A549 (cell line): Measurements from ENCODE around the gene ULK1. TPM values are rescaled to one million over a fixed set of nuclear protein-coding genes. Genes with fewer than 3 reads are reported as not detected.

Experiments used
- ATAC-seq, 2 experiments: fragments of 200-7000 bp in 1 of 2; fragments of >200 bp in 1 of 2; cut with Nextera tagmentation in 1 of 2; cut with Tn5 transposase in 1 of 2; 3 replicates each; pipeline versions ENCODE4 v1.8.0 to v1.9.1; 2018 to 2020; ENCODE audit warnings: mild to moderate bottlenecking in 1 of 2, moderate library complexity in 1 of 2
- CTCF ChIA-PET: fragments of 300-600 bp; sonication (Branson Sonifier 250); formaldehyde crosslinking; extraction: SDS; loops from one replicate; lab custom pipeline; 2021; ENCODE audit warnings: antibody characterized with exemption, inconsistent platforms; lab: Yijun Ruan, JAX
- POLR2A ChIA-PET: fragments of 350-600 bp; formaldehyde crosslinking; extraction: SDS; loops from one replicate; lab custom pipeline; 2021; ENCODE audit warnings: antibody characterized with exemption, inconsistent platforms; lab: Yijun Ruan, JAX
- DNase-seq, 2 experiments: peaks; one replicate each; pipeline versions ENCODE4 v3.0.0 to v3.0.0-alpha.2; 2011 to 2016; ENCODE audit warnings: low read depth in 1 of 2, low spot score in 1 of 2
- FAIRE-seq: peaks from 2 replicates; lab custom pipeline; 2011; peaks lifted over from hg19 to GRCh38; lab: Jason Lieb, UNC
- H3K27ac ChIP-seq, 2 experiments: fragments of >200 bp; sonication (Bioruptor Twin); formaldehyde crosslinking; 3 replicates each; pipeline ENCODE4 v1.5.1; 2016 to 2017
- H3K4me1 ChIP-seq: fragments of >200 bp; sonication (Bioruptor Twin); formaldehyde crosslinking; 3 replicates; pipeline ENCODE4 v1.6.1; 2016
- H3K4me2 ChIP-seq: fragments of >200 bp; sonication (Bioruptor Twin); formaldehyde crosslinking; 3 replicates; pipeline ENCODE4 v1.6.1; 2016
- H3K4me3 ChIP-seq: fragments of >200 bp; sonication (Bioruptor Twin); formaldehyde crosslinking; 3 replicates; pipeline ENCODE4 v1.5.1; 2016
- H3K9me3 ChIP-seq: fragments of >200 bp; sonication (Bioruptor Twin); formaldehyde crosslinking; 3 replicates; pipeline ENCODE4 v1.6.1; 2016
- ATOH8 ChIP-seq: fragments of 250-450 bp; sonication (Bioruptor Pico); IDR thresholded peaks from 2 replicates; pipeline ENCODE4 v1.5.0; 2020; ENCODE audit warnings: low read depth, mild to moderate bottlenecking, moderate library complexity
- BCL3 ChIP-seq: fragments of >200 bp; sonication (Bioruptor Twin); formaldehyde crosslinking; IDR thresholded peaks from 3 replicates; pipeline ENCODE4 v1.6.1; 2016
- BHLHE40 ChIP-seq: IDR thresholded peaks from 2 replicates; pipeline ENCODE4 v1.6.1; 2012; ENCODE audit warnings: low read depth, low read length, inconsistent platforms
- CBX8 ChIP-seq: fragments of 200-600 bp; sonication (generic); IDR thresholded peaks from 2 replicates; pipeline ENCODE4 v1.6.1; 2016
- E2F6 ChIP-seq: IDR thresholded peaks from 2 replicates; pipeline ENCODE4 v1.6.1; 2012; ENCODE audit warnings: low read depth, borderline replicate concordance
- EHMT2 ChIP-seq: fragments of 200-600 bp; sonication (generic); IDR thresholded peaks from 2 replicates; pipeline ENCODE4 v1.6.1; 2016; ENCODE audit warnings: antibody characterized with exemption, low read depth, mild to moderate bottlenecking, moderate library complexity
- ELK1 ChIP-seq: fragments of 150-350 bp; IDR thresholded peaks from 2 replicates; pipeline ENCODE4 v1.6.1; 2014; ENCODE audit warnings: low read depth, mild to moderate bottlenecking, low read length
- EP300 ChIP-seq, 2 experiments: fragments of >200 bp; sonication (Bioruptor Twin); formaldehyde crosslinking; IDR thresholded peaks; 2 replicates in 1 of 2; 3 replicates in 1 of 2; pipeline ENCODE4 v1.6.1; 2016 to 2017
- FOSB ChIP-seq: fragments of 250-450 bp; sonication (Bioruptor Pico); IDR thresholded peaks from 2 replicates; pipeline ENCODE4 v1.5.0; 2020; ENCODE audit warnings: mild to moderate bottlenecking, moderate library complexity
- FOSL2 ChIP-seq, 2 experiments: fragments of 450-650 bp in 1 of 2; fragments of >200 bp in 1 of 2; sonication (Bioruptor Twin) in 1 of 2; formaldehyde crosslinking; IDR thresholded peaks; 2 replicates each; pipeline versions ENCODE4 v1.5.0 to v1.6.1; 2016 to 2020; ENCODE audit warnings: mild to moderate bottlenecking in 1 of 2, moderate library complexity in 1 of 2
- FOXS1 ChIP-seq: fragments of 250-450 bp; sonication (Bioruptor Pico); IDR thresholded peaks from 2 replicates; pipeline ENCODE4 v1.5.0; 2020; ENCODE audit warnings: mild to moderate bottlenecking, moderate library complexity
- GATA3 ChIP-seq: IDR thresholded peaks from 2 replicates; pipeline ENCODE4 v1.6.1; 2012; ENCODE audit warnings: borderline replicate concordance
- HES2 ChIP-seq: fragments of >200 bp; sonication (Bioruptor Twin); formaldehyde crosslinking; IDR thresholded peaks from 2 replicates; pipeline ENCODE4 v1.6.1; 2016
- HOXB13 ChIP-seq: fragments of 250-450 bp; sonication (Bioruptor Pico); IDR thresholded peaks from 2 replicates; pipeline ENCODE4 v1.5.0; 2020; ENCODE audit warnings: low read depth, mild to moderate bottlenecking, moderate library complexity
- JUNB ChIP-seq: fragments of >200 bp; sonication (Bioruptor Twin); formaldehyde crosslinking; IDR thresholded peaks from 2 replicates; pipeline ENCODE4 v1.6.1; 2016
- KDM5A ChIP-seq: fragments of 200-600 bp; sonication (generic); IDR thresholded peaks from 2 replicates; pipeline ENCODE4 v1.6.1; 2016; ENCODE audit warnings: antibody characterized with exemption, mild to moderate bottlenecking
- NFE2L2 ChIP-seq: fragments of 150-350 bp; conservative IDR thresholded peaks from 2 replicates; pipeline ENCODE4 v1.6.1; 2014; ENCODE audit warnings: low read length
- PBX3 ChIP-seq: IDR thresholded peaks from 2 replicates; pipeline ENCODE4 v1.6.1; 2012
- POLR2A ChIP-seq: IDR thresholded peaks from 2 replicates; pipeline ENCODE4 v1.6.1; 2012; ENCODE audit warnings: mild to moderate bottlenecking, low read length
- RAD21 ChIP-seq, 2 experiments: fragments of >200 bp in 1 of 2; sonication (Bioruptor Twin) in 1 of 2; formaldehyde crosslinking in 1 of 2; IDR thresholded peaks in 1 of 2; conservative IDR thresholded peaks in 1 of 2; 2 replicates in 1 of 2; 3 replicates in 1 of 2; pipeline ENCODE4 v1.6.1; 2012 to 2018; ENCODE audit warnings: inconsistent platforms in 1 of 2
- RFX5 ChIP-seq: fragments of 450-650 bp; IDR thresholded peaks from 2 replicates; pipeline ENCODE4 v1.7.1; 2014; ENCODE audit warnings: antibody characterized with exemption, mild to moderate bottlenecking, moderate library complexity
- SREBF2 ChIP-seq: fragments of 450-650 bp; IDR thresholded peaks from 2 replicates; pipeline ENCODE4 v1.6.1; 2014; ENCODE audit warnings: mild to moderate bottlenecking, moderate library complexity
- ZC3H11A ChIP-seq: fragments of 450-650 bp; IDR thresholded peaks from 2 replicates; pipeline ENCODE4 v1.6.1; 2014; ENCODE audit warnings: antibody characterized with exemption, mild to moderate bottlenecking
- ZFP36 ChIP-seq: fragments of 450-650 bp; IDR thresholded peaks from 2 replicates; pipeline ENCODE4 v1.6.1; 2014; ENCODE audit warnings: borderline replicate concordance; ENCODE audit not compliant: partially characterized antibody
- ZSCAN20 ChIP-seq: fragments of 250-450 bp; sonication (Bioruptor Pico); IDR thresholded peaks from 2 replicates; pipeline ENCODE4 v1.8.0; 2022; ENCODE audit warnings: mild to moderate bottlenecking, moderate library complexity
- WGBS: methylation state at CpG from one replicate; pipeline ENCODE4 v1.1.6; 2017; ENCODE audit errors: missing lambda C conversion rate; 5-methylcytosine and 5-hydroxymethylcytosine counted together
- polyA plus RNA-seq, 4 experiments: library from polyadenylated mRNA; depleted of rRNA in 3 of 4; stranded (reverse); fragments of >200 nt; fragmentation: RNase III in 1 of 4; extraction: RNeasy Plus Mini Kit Qiagen cat#74134 plus additional on column Dnase treatment in 1 of 4; gene quantifications; 2 replicates in 3 of 4; 3 replicates in 1 of 4; pipeline ENCODE4 v1.2.3, GENCODE V29; 2011 to 2017

The ULK1 gene
- polyA plus RNA-seq, 2 of the 4 experiments (the other 2 are of a cell fraction), result 15.1 to 46.2 TPM

- Histone ChIP-seq H3K4me1 (peaks cover 3% of the 10 kb centered on the region; the same call in 2 of the 3 replicates), H3K9me3 (no peaks in the 10 kb centered on the region), H3K27ac (no peak overlapping the region), H3K4me2 (no peak overlapping the region), H3K4me3 (no peak overlapping the region)
- POLR2A ChIA-PET, result no interaction called here
- no peak for FAIRE-seq
- CTCF ChIA-PET, result interaction anchor here (1.1 to 5.6 kb wide), 2 partner anchors 26 to 72 kb away, joined by 3 to 24 read pairs; no protein-coding TSS in a partner anchor
- WGBS, result 91% methylated on average over 13 of the region's 13 CpGs
- no peak for DNase-seq
- ATAC-seq, result no peak
- TF ChIP-seq E2F6 (no peak), ZSCAN20 (CRISPR knock-in tag) (no peak), ELK1 (no peak), HES2 (no peak), RAD21 (conservative IDR thresholded peaks at IDR 0.05 in 1 of 2, IDR thresholded peaks at IDR 0.05 in 1 of 2) (no peak), HOXB13 (no peak), ATOH8 (CRISPR knock-in tag) (no peak), BCL3 (no peak), KDM5A (no peak), EP300 (IDR thresholded peaks at IDR 0.05) (no peak), ZFP36 (no peak), BHLHE40 (no peak), SREBF2 (no peak), GATA3 (no peak), FOSB (CRISPR knock-in tag) (no peak), JUNB (no peak), CBX8 (no peak), NFE2L2 (no peak)
- TF ChIP-seq, all 56 proteins: peak for 0
These were observed 28.4 kb downstream of the ULK1 start for GRCh38 chr12:131922772-131923171.

- DNase-seq (no peak), FAIRE-seq (no peak), ATAC-seq (no peak)
- no peak overlapping the region for H3K4me2 ChIP-seq
- no peak overlapping the region for H3K27ac ChIP-seq
- peaks cover 8% of the 10 kb centered on the region; the same call in 2 of the 3 replicates for H3K4me1 ChIP-seq
- ChIA-PET POLR2A (no interaction called here), CTCF (interaction anchor here (0.6 to 5.6 kb wide), 3 partner anchors 26 to 213 kb away, joined by 3 to 24 read pairs (median 3); no protein-coding TSS in a partner anchor)
- no peaks in the 10 kb centered on the region for H3K9me3 ChIP-seq
- no peak overlapping the region for H3K4me3 ChIP-seq
- WGBS, result 85% methylated on average over 10 of the region's 11 CpGs
- no peak for TF ChIP-seq FOSL2 (IDR thresholded peaks at IDR 0.05)
- TF ChIP-seq FOSL2 (CRISPR knock-in tag; IDR thresholded peaks at IDR 0.05), result no peak
- TF ChIP-seq EHMT2, result no peak
- no peak for TF ChIP-seq POLR2A
- TF ChIP-seq FOXS1 (CRISPR knock-in tag), result no peak
- TF ChIP-seq PBX3, result no peak
- TF ChIP-seq RFX5, result no peak
- no peak for TF ChIP-seq ZC3H11A
These were observed 28.8 kb downstream of the ULK1 start for GRCh38 chr12:131923260-131923659.
